Head of caudate nucleus (tissue), 42 donors: ENCODE measurements around the gene PIANP.
"Not testable (repeated sequence)": the region's sequence is repeated elsewhere in the genome, so short reads cannot be mapped to it uniquely, and the experiment has no call there.

Experiments
- DNase-seq, 42 donors: peaks; one replicate each; pipeline versions ENCODE4 v3.0.0 to v3.0.0-alpha.2; 2020 to 2021; ENCODE audit warnings: mixed read lengths in 7 of 42
- intact Hi-C: fragments of 100-400 bp; cut with DNase I; formaldehyde crosslinking; loops from one replicate; pipeline ENCODE4 v1.15.0; 2022

Gene PIANP, protein sequence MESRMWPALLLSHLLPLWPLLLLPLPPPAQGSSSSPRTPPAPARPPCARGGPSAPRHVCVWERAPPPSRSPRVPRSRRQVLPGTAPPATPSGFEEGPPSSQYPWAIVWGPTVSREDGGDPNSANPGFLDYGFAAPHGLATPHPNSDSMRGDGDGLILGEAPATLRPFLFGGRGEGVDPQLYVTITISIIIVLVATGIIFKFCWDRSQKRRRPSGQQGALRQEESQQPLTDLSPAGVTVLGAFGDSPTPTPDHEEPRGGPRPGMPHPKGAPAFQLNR

DNA sequence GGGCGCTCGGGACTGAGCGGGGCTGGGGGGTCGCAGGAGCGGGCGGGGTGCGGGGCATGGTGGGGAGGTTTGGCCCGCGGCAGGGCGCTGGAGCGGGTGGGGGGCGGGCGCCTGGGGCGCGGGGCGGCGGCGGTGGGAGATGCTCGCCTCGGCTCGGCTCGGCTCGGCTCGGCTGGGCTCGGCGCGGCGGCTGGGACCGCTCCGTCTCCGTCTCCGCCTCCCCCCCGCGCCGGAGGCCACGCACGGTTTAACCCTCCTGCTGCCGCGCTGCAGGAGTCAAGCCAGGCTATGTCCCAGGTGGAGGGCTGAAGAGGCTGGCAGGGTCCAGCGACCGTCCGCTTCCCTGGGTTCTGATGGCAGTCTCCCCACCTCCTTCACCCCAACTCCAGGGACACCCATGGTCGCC lies at the start of gene PIANP:
PIANP (minus strand) TSS at position 170 of the 406 bp plus-strand sequence. CDS start 2,754 bp downstream, outside the sequence.
- intact Hi-C loops = no loop called here
- DNase-seq = peak in 41 of 42 donors; percentile 12 to 83 (median 66)

DNA sequence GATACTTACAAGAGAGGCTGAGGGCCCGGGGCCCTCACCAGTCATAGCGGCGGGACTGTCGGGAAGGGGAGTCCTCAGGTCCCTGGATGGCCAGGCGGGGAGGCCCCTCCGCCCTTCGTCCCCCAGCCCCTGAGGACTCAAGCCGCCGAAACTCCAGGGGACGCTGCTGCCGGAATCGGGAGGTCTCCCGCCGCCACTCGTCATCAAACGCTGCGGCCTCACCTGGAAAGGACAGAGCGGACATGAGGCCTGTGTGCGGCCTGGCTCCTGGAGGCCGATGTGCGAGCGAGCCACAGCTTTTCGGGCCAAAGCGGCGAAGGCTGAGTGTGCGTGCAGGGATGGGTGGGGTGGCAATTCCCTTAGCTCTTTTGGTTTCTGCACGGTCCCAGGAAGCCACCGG lies 48.1 kb upstream of the PIANP start:
- no peak for DNase-seq
- intact Hi-C loops = no loop called here

DNA sequence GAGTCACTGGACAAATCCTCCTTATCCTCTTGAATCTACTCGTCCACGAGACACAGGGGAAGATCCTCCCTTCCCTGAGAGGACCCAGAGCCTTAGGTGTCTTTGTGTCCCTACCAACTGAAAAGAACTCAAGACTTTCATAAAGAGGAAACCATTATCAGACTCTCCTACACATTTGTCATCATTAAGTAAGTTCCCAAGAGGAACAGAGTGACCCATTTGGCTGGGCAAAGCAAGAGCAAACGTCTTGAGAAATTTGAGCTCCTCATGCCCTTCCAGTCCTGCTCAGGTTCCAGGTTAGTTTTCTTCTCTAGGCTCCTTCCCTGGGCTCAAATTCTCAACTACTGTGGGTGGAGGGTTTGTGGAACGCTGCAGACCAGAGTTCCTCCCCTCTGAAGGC lies 46.6 kb upstream of the PIANP start:
- no peak for DNase-seq
- intact Hi-C loops = no loop called here

DNA sequence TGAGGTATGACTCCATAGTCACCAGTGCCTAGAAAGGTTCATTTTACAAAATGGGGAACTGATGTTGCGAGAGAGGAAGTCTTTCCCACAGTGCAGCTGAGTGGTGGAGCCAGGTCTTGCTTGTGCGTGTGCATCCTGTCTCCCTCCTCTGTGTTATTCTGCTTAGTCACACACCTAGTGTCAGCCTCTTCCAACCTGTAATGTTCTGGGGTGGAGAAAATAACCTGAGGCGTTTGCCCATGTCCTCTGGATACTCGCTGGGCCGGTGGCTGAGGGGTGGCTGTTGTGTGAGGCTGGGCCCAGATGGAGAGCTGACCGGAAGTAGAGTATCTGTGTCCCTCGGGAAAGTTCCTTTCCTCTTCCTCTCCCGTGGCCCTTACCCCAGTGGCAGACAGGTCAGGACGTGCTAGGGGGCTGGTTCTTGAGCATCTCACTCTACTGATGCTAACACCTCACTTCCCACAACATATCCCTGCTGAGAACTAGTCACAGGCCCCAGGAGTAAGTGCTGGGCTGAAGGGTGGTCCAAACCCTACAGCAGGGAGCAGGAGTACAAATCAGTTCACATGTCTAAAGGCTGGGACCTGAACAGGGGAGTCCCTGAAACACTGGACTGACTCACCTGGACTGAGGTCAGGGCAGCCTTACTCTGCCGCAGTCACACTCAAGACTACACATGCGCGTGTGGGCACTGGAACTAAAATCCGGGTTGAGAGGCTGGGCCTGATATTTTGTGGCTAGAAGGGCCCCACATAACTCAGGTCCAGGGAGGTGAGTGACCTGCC lies 45.3 kb upstream of the PIANP start:
- DNase-seq = peak in 3 of 42 donors; percentile 14 to 46 (median 34)
- intact Hi-C loops = no loop called here

DNA sequence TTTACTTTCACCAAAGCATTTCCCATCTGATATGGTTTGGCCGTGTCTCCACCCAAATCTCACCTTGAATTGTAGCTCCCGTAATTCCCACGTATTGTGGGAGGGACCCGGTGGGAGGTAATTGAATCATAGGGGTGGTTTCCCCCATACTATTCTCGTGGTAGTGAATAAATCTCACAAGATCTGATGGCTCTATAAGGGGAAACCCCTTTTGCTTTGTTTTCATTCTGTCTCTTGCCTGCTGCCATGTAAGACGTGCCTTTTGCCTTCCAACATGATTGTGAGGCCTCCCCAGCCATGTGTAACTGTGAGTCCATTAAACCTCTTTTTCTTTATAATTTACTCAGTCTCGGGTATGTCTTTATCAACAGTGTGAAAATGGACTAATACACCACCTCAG lies 42.7 kb upstream of the PIANP start:
- intact Hi-C loops, DNase-seq: not testable (repeated sequence)

DNA sequence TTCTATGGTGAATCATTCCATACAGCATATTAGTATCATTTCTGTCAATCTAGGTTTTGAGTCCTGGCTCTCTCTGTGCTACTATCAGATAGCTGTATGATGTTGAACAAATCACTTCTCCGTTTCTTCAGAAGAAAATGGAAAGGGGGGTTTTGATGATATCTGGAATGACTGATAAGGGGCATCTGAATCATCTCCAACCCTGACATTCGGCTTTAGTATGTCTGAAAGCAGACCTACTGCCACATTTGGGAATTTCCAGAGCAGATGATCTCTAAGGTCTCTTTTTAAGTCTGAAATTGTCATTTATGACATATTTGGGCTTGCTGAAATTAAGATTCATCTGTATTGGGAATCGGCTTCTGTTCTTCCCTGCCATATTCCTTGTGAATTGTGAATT lies 42.2 kb upstream of the PIANP start:
- intact Hi-C loops = no loop called here
- DNase-seq = no peak

DNA sequence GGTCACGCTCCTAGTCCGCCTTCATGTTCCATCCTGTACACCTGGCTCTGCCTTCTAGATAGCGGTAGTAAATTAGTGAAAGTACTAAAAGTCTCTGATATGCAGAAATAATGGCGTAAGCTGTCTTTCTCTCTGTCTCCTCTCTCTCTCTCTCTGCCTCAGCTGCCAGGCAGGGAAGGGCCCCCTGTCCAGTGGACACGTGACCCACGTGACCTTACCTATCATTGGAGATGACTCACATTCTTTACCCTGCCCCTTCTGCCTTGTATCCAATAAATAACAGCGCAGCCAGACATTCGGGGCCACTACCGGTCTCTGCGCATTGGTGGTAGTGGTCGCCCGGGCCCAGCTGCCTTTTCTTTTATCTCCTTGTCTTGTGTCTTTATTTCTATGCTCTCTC lies 41.5 kb upstream of the PIANP start:
- intact Hi-C loops, DNase-seq: not testable (repeated sequence)

DNA sequence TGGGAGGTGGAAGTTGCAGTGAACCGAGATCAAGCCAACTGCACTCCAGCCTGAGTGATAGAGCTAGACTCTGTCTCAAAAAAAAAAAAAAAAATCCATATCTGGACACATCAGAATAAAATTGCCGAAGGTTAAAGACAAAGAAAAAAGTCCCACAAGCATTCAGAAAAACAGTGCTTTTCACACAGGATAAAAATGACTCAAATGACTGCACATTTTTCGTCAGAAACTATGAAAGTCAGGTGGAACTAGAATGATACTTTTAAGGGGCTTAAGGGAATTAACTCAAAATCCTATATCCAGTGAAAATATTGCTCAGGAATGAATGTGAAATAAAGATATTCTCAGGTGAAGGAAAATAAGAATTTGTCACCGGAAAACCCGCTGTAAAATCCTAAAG lies 36.1 kb upstream of the PIANP start:
- DNase-seq = no peak
- intact Hi-C loops = no loop called here

DNA sequence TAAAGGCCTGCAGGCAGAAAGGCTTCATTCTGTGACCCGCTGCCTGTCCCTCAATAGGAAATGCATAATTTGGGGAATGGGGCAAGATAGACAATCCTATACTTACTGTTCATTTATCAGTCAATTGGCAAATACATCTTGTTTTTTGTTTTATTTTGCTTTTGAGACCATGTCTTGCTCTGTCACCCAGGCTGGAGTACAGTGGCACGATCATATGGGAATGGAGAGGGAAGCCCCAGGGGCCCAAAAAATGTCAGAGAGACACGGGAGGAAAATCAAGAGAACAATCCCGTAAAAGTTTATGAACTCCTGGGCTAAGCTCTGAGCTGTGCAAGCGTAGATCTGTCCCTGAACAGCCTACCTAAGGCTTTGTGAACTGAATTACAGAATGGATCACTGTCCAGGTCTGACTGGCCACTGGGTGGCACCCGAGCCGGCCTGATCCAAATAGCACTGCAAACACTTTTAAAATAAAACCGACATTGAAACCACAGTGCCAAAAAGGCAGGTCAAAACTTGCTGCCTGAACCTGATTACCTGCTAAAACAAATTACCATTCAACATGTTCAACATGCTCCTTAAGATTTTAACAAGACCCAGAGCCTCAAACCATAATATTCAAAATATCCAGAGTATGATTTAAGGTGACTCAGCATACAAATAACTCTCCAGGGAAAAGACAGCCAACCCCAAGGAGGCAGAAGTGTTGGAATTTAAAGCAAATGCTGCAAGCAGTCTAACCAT lies 35.0 kb upstream of the PIANP start:
- intact Hi-C loops = no loop called here
- peak; percentile 26 to 83 (median 63) for DNase-seq

DNA sequence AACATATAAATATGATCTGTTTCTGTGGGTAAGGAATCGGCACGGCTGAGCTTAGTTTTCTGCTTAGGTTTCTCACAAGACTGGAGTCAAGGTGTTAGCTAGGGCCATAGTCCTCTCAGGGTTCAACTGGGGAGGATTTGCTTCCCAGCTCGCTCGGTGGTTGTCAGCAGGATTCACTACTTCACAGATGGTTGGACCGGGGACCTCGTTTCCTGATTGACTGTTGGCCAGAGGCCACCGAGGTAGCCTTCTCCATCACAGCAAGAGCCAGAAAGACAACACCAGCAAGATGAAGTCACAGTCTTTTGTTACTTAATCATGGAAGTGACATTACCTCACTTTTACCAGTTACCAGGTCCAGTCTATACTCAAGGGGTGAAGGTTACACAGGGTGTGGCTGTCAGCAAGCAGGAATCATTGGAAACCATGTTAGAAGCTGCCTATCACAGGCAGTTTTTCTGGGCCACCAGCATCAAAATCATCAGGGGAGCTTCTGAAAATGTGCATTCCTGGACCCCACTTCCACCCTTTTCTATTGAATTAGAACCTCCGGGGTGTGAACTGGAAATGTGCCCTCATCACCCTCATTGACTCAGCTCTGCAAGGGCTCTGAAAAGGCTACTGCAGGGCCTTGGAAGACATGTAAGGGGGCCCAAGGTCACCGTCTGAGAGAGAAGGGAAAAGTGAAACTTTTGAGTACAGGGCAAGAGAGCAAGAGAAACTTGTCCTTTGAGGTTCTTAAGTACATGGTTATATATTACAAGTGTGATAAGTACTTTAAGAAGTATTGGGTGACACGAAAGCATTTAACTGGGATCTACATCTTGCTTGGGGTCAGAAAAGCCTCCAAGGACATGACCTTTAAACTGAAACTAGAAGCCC lies 34.1 kb upstream of the PIANP start:
- no peak for DNase-seq
- intact Hi-C loops = no loop called here

DNA sequence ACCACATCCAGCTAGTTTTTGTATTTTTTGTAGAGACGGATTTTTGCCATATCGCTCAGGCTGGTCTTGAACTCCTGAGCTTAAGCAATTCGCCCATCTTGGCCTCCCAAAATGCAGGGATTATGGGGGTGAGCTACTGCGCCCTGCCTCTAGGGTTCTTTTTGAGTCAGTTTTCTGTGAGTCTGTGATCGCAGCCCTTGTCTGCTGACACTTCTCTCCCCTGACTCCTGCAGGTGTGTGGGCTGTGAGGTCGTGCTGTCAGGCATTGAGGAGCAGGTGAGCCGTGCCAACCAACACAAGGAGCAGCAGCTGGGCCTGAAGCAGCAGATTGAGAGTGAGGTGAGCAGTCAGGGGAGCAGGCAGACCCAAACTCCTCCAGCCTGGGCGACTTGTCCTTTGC lies 29.6 kb upstream of the PIANP start:
- DNase-seq = peak in 35 of 42 donors; percentile 5 to 79 (median 39)
- intact Hi-C loops = no loop called here

DNA sequence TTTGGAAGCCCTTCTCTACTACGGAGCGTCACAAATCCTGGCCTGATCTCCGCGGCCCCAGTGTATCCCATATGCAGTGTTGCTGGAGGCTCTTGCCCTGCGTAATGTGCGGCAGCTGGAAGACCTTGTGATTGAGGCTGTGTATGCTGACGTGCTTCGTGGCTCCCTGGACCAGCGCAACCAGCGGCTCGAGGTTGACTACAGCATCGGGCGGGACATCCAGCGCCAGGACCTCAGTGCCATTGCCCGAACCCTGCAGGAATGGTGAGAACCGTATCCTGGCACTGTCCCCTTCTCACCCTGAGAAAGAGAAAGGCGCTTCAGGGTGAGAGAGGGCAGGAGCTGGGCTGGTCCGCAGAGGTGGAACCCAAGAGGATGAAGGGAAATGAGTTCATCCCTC lies 28.6 kb upstream of the PIANP start:
- intact Hi-C loops = no loop called here
- no peak for DNase-seq

DNA sequence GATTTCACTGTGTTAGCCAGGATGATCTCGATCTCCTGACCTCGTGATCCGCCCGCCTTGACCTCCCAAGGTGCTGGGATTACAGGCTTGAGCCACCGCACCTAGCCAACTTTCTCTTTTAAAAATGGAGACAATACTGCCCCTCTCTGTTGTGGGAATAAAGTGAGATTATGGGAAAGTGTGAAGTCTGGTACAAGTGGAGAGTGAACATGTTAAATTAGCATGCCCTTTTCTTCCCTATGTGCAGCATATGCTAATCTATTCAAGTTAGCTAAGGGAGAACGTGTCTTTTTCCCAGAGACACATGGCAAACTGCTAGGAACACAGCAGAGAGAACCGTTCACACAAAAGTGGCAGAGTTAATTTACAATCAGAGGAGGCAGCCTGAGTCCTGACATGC lies 24.7 kb upstream of the PIANP start:
- no peak for DNase-seq
- intact Hi-C loops = no loop called here

DNA sequence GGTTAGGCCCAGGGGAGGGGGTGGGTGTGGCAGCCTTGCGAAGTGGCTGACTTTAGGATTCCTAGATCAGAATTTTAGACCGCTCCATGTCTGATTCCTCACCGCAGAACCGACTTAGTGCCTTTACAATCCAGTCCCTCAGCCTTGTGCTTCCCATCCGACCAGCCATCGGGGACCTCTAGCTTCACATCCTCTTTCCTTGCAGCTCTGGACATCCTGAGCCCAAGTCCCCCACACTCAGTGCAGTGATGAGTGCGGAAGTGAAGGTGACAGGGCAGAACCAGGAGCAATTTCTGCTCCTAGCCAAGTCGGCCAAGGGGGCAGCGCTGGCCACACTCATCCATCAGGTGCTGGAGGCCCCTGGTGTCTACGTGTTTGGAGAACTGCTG lies 23.8 kb upstream of the PIANP start:
- intact Hi-C loops = no loop called here
- peak in 11 of 42 donors; percentile 3 to 45 (median 16) for DNase-seq

DNA sequence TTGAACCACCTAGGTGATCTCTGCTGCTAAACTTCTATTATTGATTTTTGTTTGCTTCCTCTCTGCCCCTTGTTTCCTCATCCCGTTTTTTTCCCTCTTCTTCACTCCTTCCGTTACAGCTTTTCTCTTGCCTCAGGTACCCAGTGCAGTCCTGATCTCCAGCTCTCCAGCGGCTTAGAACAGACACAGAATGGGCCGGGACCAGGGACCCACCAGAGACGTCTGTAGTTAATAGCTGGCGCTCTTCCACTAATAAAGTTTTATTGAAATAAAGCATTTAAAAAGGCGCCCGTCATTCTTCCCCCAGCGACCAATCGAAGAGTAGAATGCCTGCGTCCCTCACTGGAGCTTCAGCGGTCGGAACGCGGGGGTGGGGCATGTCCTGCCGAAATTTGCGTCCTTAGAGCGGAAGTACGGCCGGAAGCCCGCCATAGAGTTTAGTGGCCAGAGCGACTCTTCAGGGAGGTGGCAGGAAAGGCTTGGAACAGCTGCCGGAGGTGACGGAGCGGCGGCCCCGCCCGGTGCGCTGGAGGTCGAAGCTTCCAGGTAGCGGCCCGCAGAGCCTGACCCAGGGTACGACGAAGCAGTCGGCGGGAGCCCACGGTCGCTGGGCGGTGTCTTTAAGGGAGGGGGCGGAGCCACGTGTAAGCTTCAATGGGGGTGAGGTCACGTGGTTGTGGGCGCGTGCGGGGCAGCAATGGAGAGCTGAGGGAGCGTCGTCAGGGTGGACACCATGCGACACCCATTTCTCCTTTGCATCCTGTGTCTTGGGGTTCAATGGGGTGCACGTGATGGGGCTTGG lies 23.2 kb upstream of the PIANP start, which contains the start of gene COPS7A:
COPS7A (plus strand) TSS at position 440 of the 802 bp plus-strand sequence. CDS start 611 bp downstream, outside the sequence.
- peak; percentile 96 to 99 (median 99) for DNase-seq
- intact Hi-C loops = loop anchor here (1.0 to 2.0 kb wide), 2 partner anchors 35 to 61 kb away; partner anchors contain the start of genes ING4 and ZNF384

DNA sequence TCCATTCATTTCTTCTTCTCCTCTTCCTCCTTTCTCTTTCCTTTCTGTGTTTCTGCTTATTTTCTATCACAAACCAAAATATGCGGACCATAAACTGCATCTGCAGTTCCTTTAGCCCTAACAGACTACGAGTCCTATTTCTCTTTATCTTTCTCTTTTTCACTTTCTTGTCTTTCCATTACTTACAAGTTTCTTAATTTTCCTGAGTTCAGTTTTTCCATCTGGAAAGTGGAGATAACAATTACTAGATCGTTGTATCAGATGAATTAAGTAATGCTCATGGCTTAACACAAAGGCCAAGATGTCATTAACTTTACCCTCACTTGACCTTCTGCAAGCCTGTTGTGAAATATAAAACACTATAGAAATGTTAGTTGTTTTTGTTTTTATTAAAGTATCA lies 22.2 kb upstream of the PIANP start:
- intact Hi-C loops = loop anchor here (1.0 to 2.0 kb wide), 2 partner anchors 34 to 60 kb away; partner anchors contain the start of genes ING4 and ZNF384
- DNase-seq = no peak

DNA sequence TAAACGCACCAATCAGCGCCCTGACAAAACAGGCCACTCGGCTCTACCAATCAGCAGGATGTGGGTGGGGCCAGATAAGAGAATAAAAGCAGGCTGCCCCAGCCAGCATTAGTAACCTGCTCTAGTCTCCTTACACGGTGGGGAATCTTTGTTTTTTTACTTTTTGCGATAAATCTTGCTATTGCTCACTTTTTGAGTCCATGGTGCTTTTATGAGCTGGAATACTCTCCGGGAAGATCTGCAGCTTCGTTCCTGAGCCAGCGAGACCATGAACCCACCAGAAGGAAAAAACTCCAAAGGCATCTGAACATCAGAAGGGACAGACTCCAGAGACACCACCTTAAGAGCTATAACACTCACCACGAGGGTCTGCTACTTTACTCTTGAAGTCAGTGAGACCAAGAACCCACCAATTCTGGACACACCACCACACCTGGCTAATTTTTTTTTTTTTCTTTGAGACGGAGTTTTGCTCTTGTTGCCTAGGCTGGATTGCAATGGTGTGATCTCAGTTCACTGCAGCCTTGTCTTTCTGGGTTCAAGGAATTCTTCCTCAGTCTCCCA lies 16.3 kb upstream of the PIANP start:
- intact Hi-C loops = no loop called here
- DNase-seq = no peak
